Measurements from ENCODE around the gene ZNF358.

- TF ChIP-seq CTCF (IDR thresholded peaks at IDR 0.05; ENCODE audit: extremely low read depth in 1 of 2, insufficient read depth in 1 of 2, low read depth in 1 of 2, low read length in 2 of 2) (no peak), POLR2AphosphoS5 (IDR thresholded peaks at IDR 0.05; ENCODE audit: insufficient read depth, low read depth, low read length) (no peak), POLR2A (IDR thresholded peaks at IDR 0.05; ENCODE audit: low read depth, low read length) (no peak), JUN (IDR thresholded peaks at IDR 0.05; ENCODE audit: borderline replicate concordance, insufficient read depth, insufficient read length, low read depth) (no peak), MYC (IDR thresholded peaks at IDR 0.05; ENCODE audit: low read depth, low read length) (no peak)
- TF ChIP-seq, protein P1, sequence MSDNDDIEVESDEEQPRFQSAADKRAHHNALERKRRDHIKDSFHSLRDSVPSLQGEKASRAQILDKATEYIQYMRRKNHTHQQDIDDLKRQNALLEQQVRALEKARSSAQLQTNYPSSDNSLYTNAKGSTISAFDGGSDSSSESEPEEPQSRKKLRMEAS (IDR thresholded peaks at IDR 0.05; ENCODE audit: insufficient read depth, insufficient read length) = no peak
Measured at GRCh38 chr19:7492558-7492957, 23.3 kb upstream of the ZNF358 start.
